ENCODE results near the gene IMPDH2. TPM values are rescaled to one million over a fixed set of nuclear protein-coding genes. Genes with fewer than 3 reads are reported as not detected.
A peak's percentile ranks its signal among the peaks of the same experiment; 100 is the strongest.

The IMPDH2 gene
- total and polyA plus RNA-seq, 2 of the 8 experiments (the other 6 are each of a cell fraction or from before 2014, with no cell fraction given), result 374 to 409 TPM

DNA sequence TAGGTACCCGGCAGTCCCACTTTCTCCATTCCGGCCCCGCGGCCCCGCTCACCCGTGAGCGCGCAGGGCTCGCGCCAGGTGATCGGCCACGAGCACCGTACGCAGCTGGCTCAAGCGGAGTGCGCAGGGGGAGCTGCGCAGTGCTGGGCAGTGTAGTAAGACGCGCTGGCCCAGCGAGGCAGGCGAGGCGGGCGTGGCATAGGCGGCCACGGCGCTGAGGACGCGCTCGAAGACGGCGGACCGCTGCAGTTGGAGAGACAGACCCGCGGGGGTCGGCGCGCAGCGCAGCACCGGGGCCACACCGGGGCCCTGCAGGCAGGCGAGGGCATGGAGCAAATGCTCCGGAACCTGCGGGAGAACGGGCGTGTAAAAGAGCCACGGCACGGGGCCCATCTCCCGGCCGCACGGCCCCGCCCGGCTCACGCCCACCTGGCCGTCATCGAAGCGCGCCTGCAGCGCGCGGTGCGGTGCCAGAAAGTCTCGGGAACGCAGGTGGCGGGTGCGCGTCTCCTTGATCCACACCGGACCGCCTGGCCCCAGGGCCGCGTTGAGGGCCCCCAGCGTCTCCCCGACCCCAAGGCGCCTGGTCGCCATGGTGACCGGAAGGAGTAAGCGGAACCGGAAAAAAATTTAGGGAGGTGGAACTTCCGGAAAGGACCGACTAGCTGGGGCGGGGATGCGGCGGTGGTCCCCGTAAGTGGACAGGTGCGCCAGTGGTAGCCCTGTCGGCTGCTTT, 11.1 kb downstream of the IMPDH2 start, which contains the start of gene DALRD3:
TSS of gene DALRD3 (minus strand) at position 610 of the 736 bp plus-strand sequence. CDS start at position 594, 16 bp downstream.
- Histone ChIP-seq H2AFZ (ENCODE audit: low read length) (no peak within 1 kb of the TSS; the same call in 1 of the 2 replicates), H3K23me2 (ENCODE audit: low read depth, low read length) (peaks cover 32% of the 10 kb centered on the region)
- TF ChIP-seq KDM1A (IDR thresholded peaks at IDR 0.05; ENCODE audit: borderline replicate concordance, low read length) (no peak), SIRT6 (IDR thresholded peaks at IDR 0.05; ENCODE audit: low read length) (no peak), RFX5 (IDR thresholded peaks at IDR 0.05; ENCODE audit: borderline replicate concordance, low read depth, low read length) (no peak), CTBP2 (IDR thresholded peaks at IDR 0.05; ENCODE audit: borderline replicate concordance, insufficient read depth, insufficient read length, low read length) (no peak), CBX8 (IDR thresholded peaks at IDR 0.05; ENCODE audit: borderline replicate concordance, low read depth, low read length) (no peak), PHF8 (conservative IDR thresholded peaks at IDR 0.05; ENCODE audit: low read depth, low read length) (peak; percentile 59; the same call in 1 of the 2 replicates), TAF7 (optimal IDR thresholded peaks at IDR 0.05; ENCODE audit: borderline replicate concordance, low read depth, low read length) (no peak), SIN3A (conservative IDR thresholded peaks at IDR 0.05 in 1 of 2, IDR thresholded peaks at IDR 0.05 in 1 of 2; ENCODE audit: low read depth in 1 of 2, low read length in 2 of 2) (peak; percentile 61 to 79; a peak in 3 of 4 replicates), NRF1 (IDR thresholded peaks at IDR 0.05; ENCODE audit: low read depth, low read length) (peak; percentile 39), TAF1 (IDR thresholded peaks at IDR 0.05; ENCODE audit: low read depth, low read length) (peak; percentile 39; the same call in 1 of the 2 replicates), KDM5A (IDR thresholded peaks at IDR 0.05; ENCODE audit: low read length) (peak; percentile 33; the same call in 1 of the 2 replicates)

More for the DNA sequence above, 11.1 kb downstream of the IMPDH2 start, which contains the start of gene DALRD3:
- peak within 1 kb of the TSS; percentile 37 for H3K56ac ChIP-seq (replicated peaks; ENCODE audit: insufficient read length, low read depth, low read length)
- H4K91ac ChIP-seq (replicated peaks; ENCODE audit: insufficient read length, low read length), result no peak within 1 kb of the TSS
- peaks cover 11 to 34% (median 19%) of the 10 kb centered on the region in 4 experiments for H3K36me3 ChIP-seq (ENCODE audit: control insufficient read depth in 2 of 4, insufficient read depth in 4 of 4, low read length in 3 of 4)
- H3K9me3 ChIP-seq (ENCODE audit: insufficient read depth in 2 of 2, low read depth in 1 of 2, low read length in 1 of 2), result no peaks in the 10 kb centered on the region
- H3K4me1 ChIP-seq (replicated peaks in 1 of 4; ENCODE audit: control insufficient read depth in 3 of 4, insufficient read depth in 4 of 4, low read length in 3 of 4), result peaks cover 0 to 21% (median 12%) of the 10 kb centered on the region in 4 experiments; a peak in 6 of 7 replicates
- H3K27me3 ChIP-seq (replicated peaks in 1 of 4; ENCODE audit: control insufficient read depth in 3 of 4, extremely low read depth in 1 of 4, insufficient read depth in 3 of 4, low read length in 3 of 4), result no peaks in the 10 kb centered on the region
- WGBS, 2 experiments (ENCODE audit: extremely low coverage in 1 of 2, insufficient coverage in 1 of 2, insufficient read length in 1 of 2, insufficient replicate concordance in 2 of 2, low coverage in 1 of 2, low lambda C conversion rate in 2 of 2, missing lambda C conversion rate in 1 of 2), result 2% methylated on average over 82 of the region's 85 CpGs; no CpG with 5 or more reads in 1 of the 2 experiments
- H3K9ac ChIP-seq (replicated peaks in 1 of 4; ENCODE audit: extremely low read depth in 1 of 4, low read depth in 3 of 4, low read length in 3 of 4), result peak within 1 kb of the TSS; percentile 36 to 54 (median 49)
- peak within 1 kb of the TSS; percentile 73 for H4K5ac ChIP-seq (ENCODE audit: insufficient read length, low read depth, low read length)
- H3K4me3 ChIP-seq (ENCODE audit: extremely low read depth in 1 of 4, insufficient read depth in 2 of 4, low read depth in 3 of 4, low read length in 4 of 4), result peak within 1 kb of the TSS; percentile 44 to 77 (median 69)
- H3K79me1 ChIP-seq (ENCODE audit: low read depth, low read length), result peaks cover 8% of the 10 kb centered on the region
- peak within 1 kb of the TSS; percentile 80 for H3K4ac ChIP-seq (replicated peaks; ENCODE audit: insufficient read length, low read depth, low read length)
- H2BK20ac ChIP-seq (ENCODE audit: low read length), result no peak within 1 kb of the TSS
- peak within 1 kb of the TSS; percentile 93; the same call in 1 of the 2 replicates for H4K8ac ChIP-seq (ENCODE audit: extremely low read depth, insufficient read depth, low read length)
- H4K20me1 ChIP-seq (replicated peaks in 1 of 2; ENCODE audit: control insufficient read depth in 1 of 2, insufficient read depth in 2 of 2, low read length in 2 of 2), result peaks cover 23 to 26% of the 10 kb centered on the region in 2 experiments
- ChIA-PET CTCF (ENCODE audit: partially characterized antibody) (interaction anchor here (2.1 to 24.3 kb wide), 3 partner anchors 14 to 152 kb away, joined by 7 to 467 read pairs (median 42); partner anchors contain the start of genes KLHDC8B, P4HTM and WDR6), POLR2A (ENCODE audit: partially characterized antibody) (interaction anchor here (0.5 to 38.8 kb wide), 8 partner anchors 5 to 759 kb away, joined by 3 to 1518 read pairs (median 70); partner anchors contain the start of genes DALRD3, IMPDH2, NDUFAF3 and P4HTM)
- H2BK120ac ChIP-seq (replicated peaks; ENCODE audit: low read depth, low read length), result no peak within 1 kb of the TSS
- H2BK15ac ChIP-seq (ENCODE audit: low read length), result no peak within 1 kb of the TSS
- no peak for FAIRE-seq
- H3K14ac ChIP-seq (ENCODE audit: insufficient read length), result no peak within 1 kb of the TSS
- H2BK12ac ChIP-seq (ENCODE audit: low read depth, low read length), result no peak within 1 kb of the TSS
- peaks cover 0 to 23% of the 10 kb centered on the region in 2 experiments; a peak in 2 of 4 replicates for H3K79me2 ChIP-seq (ENCODE audit: control insufficient read depth in 1 of 2, insufficient read depth in 2 of 2, low read length in 2 of 2)
- peak within 1 kb of the TSS; percentile 71 for H3K18ac ChIP-seq (ENCODE audit: extremely low read depth, low read length)
- no peak within 1 kb of the TSS for H3K23ac ChIP-seq (ENCODE audit: insufficient read length)
- H3K4me2 ChIP-seq (ENCODE audit: insufficient read depth in 1 of 2, low read depth in 2 of 2, low read length in 2 of 2), result peak within 1 kb of the TSS; percentile 88 to 90
- peak within 1 kb of the TSS; percentile 32; the same call in 1 of the 2 replicates for H3K27ac ChIP-seq (ENCODE audit: low read depth, low read length)
- peak within 1 kb of the TSS; percentile 90 for H2BK5ac ChIP-seq (ENCODE audit: low read depth, low read length)
- H2AK5ac ChIP-seq (ENCODE audit: low read depth, low read length), result no peak within 1 kb of the TSS
- DNase-seq (ENCODE audit: low read depth in 1 of 2, low spot score in 2 of 2), result peak; percentile 47 to 85

Measured in H1 (cell line).